Measurements from ENCODE around the gene RAET1L.

The RAET1L gene

DNA sequence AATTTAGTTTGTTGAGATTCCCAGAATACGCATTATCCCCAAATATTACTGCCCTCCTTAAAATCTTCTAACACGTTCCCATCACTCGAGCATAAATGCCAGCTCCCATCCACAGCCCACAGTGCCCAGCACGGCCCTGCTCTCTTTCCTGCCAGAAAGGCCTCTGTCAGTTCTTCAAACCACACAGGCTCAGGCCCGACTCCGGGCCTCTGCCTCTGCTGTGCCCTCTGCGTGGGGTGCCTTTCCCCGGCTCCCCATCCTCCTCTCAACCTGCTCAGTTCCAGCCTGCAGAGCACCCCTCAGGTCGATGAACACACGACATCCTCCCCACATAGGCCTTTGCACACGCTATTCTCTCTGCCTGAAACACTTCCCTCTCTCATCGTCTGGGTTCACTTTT lies 30.8 kb upstream of the RAET1L start:
- Mint-ChIP-seq H3K27ac (no peak overlapping the region), H3K4me1 (peaks cover 8% of the 10 kb centered on the region), H3K36me3 (peaks cover 8% of the 10 kb centered on the region), H3K4me3 (no peak overlapping the region), H3K9me3 (no peaks in the 10 kb centered on the region), H3K27me3 (peaks cover 44% of the 10 kb centered on the region)

DNA sequence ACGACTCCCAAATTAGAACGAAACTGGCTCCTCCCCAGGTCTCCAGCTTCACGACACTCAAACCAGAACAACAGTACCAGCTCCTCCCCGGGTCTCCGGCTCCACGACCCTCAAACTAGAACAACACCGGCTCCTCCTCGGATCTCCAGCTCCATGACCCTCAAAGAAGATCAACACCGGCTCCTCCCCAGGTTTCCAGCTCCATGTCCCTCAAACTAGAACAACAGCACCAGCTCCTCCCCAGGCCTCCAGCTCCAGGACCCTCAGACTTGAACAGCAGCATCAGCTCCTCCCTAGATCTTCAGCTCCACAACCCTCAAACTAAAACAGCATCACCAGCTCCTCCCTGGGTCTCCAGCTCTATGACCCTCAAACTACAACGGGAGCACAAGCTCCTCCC lies 29.8 kb upstream of the RAET1L start:
- Mint-ChIP-seq H3K27ac (no peak overlapping the region), H3K4me1 (peaks cover 6% of the 10 kb centered on the region), H3K27me3 (peaks cover 50% of the 10 kb centered on the region), H3K36me3 (peaks cover 8% of the 10 kb centered on the region), H3K9me3 (no peaks in the 10 kb centered on the region), H3K4me3 (no peak overlapping the region)

DNA sequence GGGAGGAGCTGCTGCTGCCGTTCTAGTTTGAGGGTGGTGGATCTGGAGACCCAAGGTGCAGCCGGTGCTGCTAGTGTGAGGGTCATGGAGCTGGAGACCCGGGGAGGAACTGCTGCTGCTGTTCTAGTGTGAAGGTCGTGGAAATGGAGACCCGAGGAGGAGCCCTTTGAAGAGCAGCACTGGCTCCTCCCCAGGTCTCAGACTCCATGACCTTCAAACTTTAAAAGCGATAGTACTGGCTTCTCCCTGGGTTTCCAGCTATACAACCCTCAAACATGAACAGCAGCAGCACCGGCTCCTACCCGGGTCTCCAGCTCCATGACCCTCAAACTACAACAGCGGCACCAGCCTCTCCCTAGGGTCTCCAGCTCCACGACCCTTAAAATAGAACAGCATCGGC lies 28.1 kb upstream of the RAET1L start:
- no peak overlapping the region for H3K27ac Mint-ChIP-seq
- no peaks in the 10 kb centered on the region for H3K4me1 Mint-ChIP-seq
- H3K9me3 Mint-ChIP-seq: no peaks in the 10 kb centered on the region
- no peak overlapping the region for H3K4me3 Mint-ChIP-seq
- peaks cover 6% of the 10 kb centered on the region for H3K36me3 Mint-ChIP-seq
- H3K27me3 Mint-ChIP-seq: peaks cover 44% of the 10 kb centered on the region

DNA sequence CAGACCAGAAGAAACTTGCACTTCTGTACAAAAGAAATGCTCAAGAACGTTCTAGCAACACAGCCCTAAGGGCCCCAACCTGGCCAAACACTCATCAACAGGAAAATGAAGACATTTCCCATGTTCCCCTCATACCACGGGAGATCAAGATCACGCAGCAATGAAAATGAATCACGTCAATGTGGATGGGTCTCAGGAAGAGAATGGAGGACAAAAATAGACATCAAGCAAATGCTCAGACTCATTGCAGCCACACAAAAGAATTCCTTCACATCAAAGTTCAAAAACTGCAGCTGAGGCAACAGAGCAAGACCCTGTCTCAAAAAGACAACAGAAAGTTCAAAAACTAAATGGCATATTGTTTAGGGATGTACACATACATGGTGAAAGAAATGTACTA lies 25.5 kb upstream of the RAET1L start:
- H3K27ac Mint-ChIP-seq: no peak overlapping the region
- peaks cover 50% of the 10 kb centered on the region for H3K27me3 Mint-ChIP-seq
- no peak overlapping the region for H3K4me3 Mint-ChIP-seq
- H3K9me3 Mint-ChIP-seq: no peaks in the 10 kb centered on the region
- H3K36me3 Mint-ChIP-seq: peaks cover 7% of the 10 kb centered on the region
- H3K4me1 Mint-ChIP-seq: no peaks in the 10 kb centered on the region

DNA sequence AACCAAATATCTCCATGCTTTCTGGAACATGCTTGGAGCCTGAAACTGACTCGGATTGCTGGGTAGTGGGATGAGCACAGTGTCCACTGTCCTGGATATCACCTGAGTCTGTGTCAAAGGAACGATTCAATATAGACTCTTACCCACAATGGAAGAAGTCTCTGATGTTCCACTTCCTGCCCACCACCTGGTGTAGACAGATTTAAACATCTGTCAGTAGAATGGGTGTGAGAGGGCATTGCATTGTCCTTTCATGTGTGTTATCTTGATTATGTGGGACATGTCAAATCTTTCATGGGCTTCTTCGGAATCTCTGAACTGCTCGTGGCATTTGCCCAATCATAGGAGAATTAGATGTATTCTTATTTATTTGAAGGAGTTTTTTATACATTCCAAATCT lies 22.8 kb upstream of the RAET1L start:
- Mint-ChIP-seq H3K36me3 (peaks cover 4% of the 10 kb centered on the region), H3K9me3 (no peaks in the 10 kb centered on the region), H3K27ac (no peak overlapping the region), H3K4me1 (no peaks in the 10 kb centered on the region), H3K4me3 (no peak overlapping the region), H3K27me3 (peaks cover 28% of the 10 kb centered on the region)

DNA sequence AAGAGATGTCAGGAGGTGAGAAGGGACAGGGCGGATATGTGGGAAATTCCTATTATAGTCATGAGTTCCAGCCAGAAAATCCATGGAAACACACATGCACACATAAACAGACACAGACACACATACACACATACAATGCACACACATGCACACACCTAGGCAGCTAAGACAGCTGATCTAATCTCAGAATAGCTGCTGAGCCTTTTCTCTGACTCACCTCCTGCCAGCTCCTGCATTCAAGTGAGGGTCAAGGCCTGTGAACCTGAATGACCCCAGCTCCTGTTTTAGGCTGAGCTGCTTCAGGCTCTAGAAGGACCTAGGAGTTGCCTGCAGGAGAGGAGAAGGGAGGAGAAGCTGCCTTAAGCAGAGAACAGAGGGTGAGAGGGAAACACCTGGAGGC lies 21.6 kb upstream of the RAET1L start:
- no peaks in the 10 kb centered on the region for H3K9me3 Mint-ChIP-seq
- H3K36me3 Mint-ChIP-seq: peaks cover 1% of the 10 kb centered on the region

DNA sequence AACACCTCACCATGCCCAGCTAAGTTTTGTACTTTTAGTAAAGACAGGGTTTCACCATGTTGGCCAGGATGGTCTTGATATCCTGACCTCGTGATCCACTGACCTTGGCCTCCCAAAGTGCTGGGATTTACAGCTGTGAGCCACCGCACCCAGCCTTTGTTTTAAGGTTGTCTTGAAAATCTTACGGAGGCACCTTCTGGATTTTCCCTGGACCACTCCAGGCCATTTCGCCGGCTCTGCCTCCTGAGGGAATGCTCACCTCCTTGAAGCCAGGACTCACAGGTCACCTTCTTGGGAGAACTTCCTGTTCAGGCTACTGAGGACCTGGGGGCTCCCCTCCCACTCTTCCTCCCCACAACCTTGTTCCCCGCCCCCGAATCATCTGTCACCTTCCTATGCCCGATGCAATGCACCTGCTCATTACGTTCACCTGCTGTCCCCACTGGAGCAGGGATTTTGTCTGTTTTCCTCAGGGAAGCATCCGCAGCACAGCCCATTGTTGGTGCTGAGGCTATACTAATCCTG lies 19.4 kb upstream of the RAET1L start:
- peaks cover 21% of the 10 kb centered on the region for H3K27me3 Mint-ChIP-seq
- peaks cover 1% of the 10 kb centered on the region for H3K36me3 Mint-ChIP-seq
- no peaks in the 10 kb centered on the region for H3K9me3 Mint-ChIP-seq
- no peaks in the 10 kb centered on the region for H3K4me1 Mint-ChIP-seq
- no peak overlapping the region for H3K4me3 Mint-ChIP-seq
- H3K27ac Mint-ChIP-seq: no peak overlapping the region

More for the DNA sequence above, 21.6 kb upstream of the RAET1L start:
- Mint-ChIP-seq H3K27ac (no peak overlapping the region), H3K27me3 (peaks cover 21% of the 10 kb centered on the region), H3K4me1 (no peaks in the 10 kb centered on the region), H3K4me3 (no peak overlapping the region)

DNA sequence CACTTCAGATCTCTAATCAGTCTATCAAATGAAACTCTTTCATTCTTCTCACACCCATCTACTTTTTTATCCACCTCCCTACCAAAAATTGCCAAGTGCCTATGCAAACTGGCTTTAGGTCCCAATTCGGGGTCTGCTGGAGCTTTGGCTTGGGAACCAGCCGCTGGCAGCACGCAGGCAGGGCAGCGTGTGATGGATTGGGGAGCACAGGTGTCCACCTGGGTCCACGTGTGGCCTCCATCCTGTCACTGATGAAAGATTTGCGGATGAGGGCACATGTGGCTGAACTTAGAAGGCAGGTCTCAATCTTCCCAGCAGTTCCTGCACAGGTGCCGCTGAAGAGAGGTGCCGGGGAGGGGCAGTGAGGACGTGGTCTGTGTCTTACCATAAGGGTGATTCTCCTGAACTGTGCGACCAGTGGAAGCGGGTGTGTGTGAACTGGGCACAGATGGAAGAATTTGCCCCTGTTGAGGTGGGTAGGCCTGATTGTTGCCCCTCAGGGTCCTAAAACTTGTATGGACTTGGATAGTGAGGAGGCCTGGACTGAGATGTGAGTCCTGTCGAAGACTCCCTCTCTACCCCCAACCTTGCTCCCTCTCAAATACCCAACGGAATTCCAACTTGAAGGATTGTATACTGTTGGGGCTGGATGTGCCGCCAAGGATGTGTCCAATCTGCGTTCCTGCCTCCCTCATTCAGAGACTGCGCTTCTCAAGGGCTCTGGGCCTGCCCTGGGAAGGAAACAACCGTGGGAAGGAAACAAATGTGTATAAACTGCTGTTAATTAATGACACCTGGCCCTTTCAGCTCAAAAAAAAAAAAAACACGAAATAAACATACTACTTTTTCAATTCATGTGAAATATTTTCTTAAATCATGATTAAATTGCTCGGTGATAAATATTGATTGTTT lies 18.4 kb upstream of the RAET1L start:
- Mint-ChIP-seq H3K4me1 (no peaks in the 10 kb centered on the region), H3K36me3 (peaks cover 1% of the 10 kb centered on the region), H3K27me3 (peaks cover 25% of the 10 kb centered on the region), H3K27ac (no peak overlapping the region), H3K4me3 (no peak overlapping the region), H3K9me3 (no peaks in the 10 kb centered on the region)

DNA sequence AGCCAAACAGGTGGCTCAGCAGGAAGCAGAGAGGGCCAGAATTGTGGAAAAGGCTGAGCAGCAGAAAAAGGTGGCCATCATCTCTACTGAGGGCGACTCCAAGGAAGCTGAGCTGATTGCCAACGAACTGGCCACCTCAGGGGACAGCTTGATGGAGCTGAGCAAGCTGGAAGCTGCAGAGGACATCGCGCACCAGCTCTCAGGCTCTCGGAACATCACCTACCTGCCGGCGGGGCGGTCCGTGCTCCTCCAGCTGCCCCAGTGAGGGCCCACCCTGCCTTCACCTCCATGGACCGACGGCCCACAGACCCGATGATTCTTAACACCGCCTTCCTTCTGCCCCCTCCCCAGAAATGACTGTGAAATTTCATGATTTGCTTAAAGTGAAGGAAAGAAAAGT lies 17.8 kb upstream of the RAET1L start:
- H3K27me3 Mint-ChIP-seq: peaks cover 26% of the 10 kb centered on the region
- H3K36me3 Mint-ChIP-seq: peaks cover 1% of the 10 kb centered on the region
- H3K4me3 Mint-ChIP-seq: no peak overlapping the region
- H3K9me3 Mint-ChIP-seq: no peaks in the 10 kb centered on the region
- no peak overlapping the region for H3K27ac Mint-ChIP-seq
- peaks cover 4% of the 10 kb centered on the region for H3K4me1 Mint-ChIP-seq

DNA sequence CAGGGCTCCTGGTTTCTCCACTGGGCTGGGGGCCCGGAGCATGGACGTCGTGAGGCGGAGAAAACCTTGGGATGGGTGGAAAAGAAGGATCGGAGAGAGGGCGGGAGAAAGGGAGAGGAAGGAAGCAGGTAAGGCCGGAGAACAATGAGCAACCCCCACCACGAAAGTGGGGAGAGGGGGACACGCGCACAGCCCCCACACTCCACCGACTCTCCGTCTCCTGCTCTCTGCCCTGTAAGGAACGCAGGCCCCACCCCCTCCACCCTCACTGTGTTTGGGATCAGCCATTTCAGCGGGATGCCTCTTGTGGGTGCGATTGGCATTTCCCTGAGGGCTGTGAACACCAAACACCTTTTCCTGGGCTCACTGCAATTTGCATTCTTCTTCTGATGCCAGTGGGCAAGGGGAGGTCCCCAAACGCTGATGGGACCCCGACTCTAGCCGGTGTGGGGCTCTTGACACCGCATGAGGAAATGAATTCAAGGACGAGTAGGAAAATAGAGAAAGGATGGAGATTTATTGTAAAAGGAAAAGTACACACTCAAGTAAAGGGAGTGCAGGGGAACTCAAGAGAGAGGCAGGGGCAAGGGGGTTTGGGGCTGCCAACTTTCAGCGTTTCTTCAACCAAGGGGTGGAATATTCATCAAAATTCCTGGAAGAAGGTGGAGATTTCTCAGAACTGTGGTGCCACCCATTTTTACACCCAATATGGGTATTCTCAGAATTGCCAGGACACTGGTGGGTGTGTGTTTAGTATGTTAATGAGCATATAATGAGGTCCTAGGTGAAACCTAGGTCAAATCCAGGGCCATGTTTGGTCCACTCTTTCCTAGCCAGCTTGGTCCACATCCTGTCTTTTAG lies 13.1 kb upstream of the RAET1L start:
- Mint-ChIP-seq H3K9me3 (no peaks in the 10 kb centered on the region), H3K4me3 (no peak overlapping the region), H3K36me3 (no peaks in the 10 kb centered on the region), H3K27me3 (peaks cover 38% of the 10 kb centered on the region), H3K4me1 (peaks cover 11% of the 10 kb centered on the region), H3K27ac (no peak overlapping the region)

DNA sequence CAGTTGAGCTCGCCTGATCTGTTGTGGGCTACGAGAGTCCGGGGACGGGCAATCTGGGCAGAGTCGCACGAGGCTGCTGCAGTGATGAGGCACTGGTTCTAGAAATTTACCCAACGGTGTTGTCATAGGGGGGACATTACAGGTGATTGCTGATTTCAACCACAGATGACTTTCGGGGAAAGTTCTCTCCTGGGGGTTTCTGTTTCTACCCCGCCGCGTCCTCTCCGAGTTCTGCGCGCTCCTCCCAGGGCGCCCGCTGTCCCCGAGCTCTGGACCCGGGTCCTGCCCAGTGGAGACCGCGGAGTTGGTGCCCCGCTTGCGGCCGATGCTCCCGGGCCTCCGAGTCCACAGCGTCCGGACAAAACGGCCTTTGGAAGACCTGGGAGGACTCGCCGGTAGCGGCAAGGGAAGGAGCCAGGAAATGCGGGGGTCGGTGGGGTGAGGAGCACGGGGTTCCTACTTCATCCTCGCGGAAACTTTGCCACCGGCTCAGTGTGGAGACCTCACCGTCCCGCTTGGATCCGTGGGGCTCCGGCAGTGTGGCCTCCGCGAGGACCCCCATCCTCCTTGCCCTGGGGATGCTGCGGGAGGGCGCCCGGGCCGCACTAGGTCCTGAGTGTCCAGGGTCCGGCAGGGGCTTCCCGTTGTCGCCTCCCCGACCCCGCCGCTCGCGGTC lies 12.3 kb upstream of the RAET1L start:
- no peaks in the 10 kb centered on the region for H3K36me3 Mint-ChIP-seq
- no peaks in the 10 kb centered on the region for H3K9me3 Mint-ChIP-seq
- peaks cover 11% of the 10 kb centered on the region for H3K4me1 Mint-ChIP-seq
- peak overlapping the region; percentile 76 for H3K4me3 Mint-ChIP-seq
- peaks cover 38% of the 10 kb centered on the region for H3K27me3 Mint-ChIP-seq
- no peak overlapping the region for H3K27ac Mint-ChIP-seq

DNA sequence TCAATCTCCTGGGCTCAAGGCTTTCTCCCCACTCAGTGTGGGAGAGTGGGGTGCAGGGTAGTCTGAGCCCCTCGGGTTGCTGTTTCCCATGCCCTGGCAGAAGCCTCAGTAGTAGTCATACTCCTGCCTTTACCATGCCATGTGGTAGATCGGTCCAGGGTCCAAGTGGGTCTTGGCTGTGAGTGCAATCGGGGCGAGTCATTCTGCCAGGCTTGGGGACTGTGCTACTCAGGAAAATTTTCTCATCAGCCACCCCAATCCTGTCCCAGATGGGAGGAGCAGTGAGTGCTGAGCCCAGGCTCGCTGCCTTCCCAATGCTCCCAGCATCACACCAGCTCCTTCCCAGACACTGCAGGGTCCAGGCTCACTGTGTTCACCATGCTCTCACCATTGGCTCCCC lies 10.7 kb upstream of the RAET1L start:
- H3K9me3 Mint-ChIP-seq: no peaks in the 10 kb centered on the region
- no peak overlapping the region for H3K4me3 Mint-ChIP-seq
- no peaks in the 10 kb centered on the region for H3K36me3 Mint-ChIP-seq
- H3K27ac Mint-ChIP-seq: no peak overlapping the region
- peaks cover 32% of the 10 kb centered on the region for H3K27me3 Mint-ChIP-seq
- peaks cover 11% of the 10 kb centered on the region for H3K4me1 Mint-ChIP-seq

DNA sequence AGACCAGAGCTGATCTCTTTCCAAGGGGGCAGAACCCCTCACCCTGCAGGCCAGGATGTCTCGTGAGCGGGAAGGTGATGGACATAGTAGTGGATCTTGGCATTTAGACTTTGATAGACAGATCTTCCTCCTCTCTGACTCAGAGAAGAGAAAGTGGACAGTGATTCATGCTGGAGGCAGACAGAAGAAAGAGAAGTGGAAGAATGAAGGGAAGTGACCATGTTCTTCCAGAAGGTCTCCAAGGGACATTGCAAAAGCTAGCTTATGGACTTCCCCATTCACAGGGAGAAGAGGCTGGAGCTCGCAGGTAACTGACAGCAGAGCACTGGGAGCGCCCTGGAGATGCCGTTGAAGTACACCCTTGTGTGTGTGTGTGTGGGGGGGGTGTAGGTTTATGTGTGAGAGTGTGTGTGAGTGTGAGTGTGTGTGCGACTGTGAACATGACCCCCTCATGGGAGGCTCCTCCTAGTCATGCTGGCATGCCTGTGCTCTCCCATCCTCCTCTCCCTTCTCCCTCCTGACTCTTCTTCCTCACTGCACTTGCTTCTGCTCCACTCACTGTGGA lies 8.0 kb upstream of the RAET1L start:
- peaks cover 7% of the 10 kb centered on the region for H3K4me1 Mint-ChIP-seq

DNA sequence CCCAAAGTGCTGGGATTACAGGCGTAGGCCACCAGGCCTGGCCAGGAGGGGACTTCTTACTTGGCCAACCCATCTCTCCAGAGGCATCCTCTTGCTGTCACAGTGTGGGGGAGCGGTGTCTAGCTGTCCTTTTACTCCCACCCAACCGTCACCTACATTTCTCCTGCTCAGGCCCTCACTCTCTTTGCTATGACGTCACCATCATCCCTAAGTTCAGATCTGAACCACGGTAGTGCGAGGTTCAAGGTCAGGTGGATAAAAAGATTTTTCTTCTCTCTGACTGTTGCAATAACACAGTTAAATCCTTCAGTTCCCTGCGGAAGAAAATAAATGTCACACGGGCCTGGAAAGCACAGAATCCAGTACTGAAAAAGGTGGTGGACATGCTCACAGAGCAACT lies 7.3 kb upstream of the RAET1L start:
- H3K4me1 Mint-ChIP-seq: peaks cover 7% of the 10 kb centered on the region
- H3K36me3 Mint-ChIP-seq: no peaks in the 10 kb centered on the region
- peaks cover 20% of the 10 kb centered on the region for H3K27me3 Mint-ChIP-seq
- H3K27ac Mint-ChIP-seq: no peak overlapping the region
- H3K4me3 Mint-ChIP-seq: no peak overlapping the region
- no peaks in the 10 kb centered on the region for H3K9me3 Mint-ChIP-seq

More for the DNA sequence above, 8.0 kb upstream of the RAET1L start:
- H3K27me3 Mint-ChIP-seq: peaks cover 19% of the 10 kb centered on the region
- no peaks in the 10 kb centered on the region for H3K9me3 Mint-ChIP-seq
- no peaks in the 10 kb centered on the region for H3K36me3 Mint-ChIP-seq
- no peak overlapping the region for H3K4me3 Mint-ChIP-seq
- H3K27ac Mint-ChIP-seq: no peak overlapping the region

DNA sequence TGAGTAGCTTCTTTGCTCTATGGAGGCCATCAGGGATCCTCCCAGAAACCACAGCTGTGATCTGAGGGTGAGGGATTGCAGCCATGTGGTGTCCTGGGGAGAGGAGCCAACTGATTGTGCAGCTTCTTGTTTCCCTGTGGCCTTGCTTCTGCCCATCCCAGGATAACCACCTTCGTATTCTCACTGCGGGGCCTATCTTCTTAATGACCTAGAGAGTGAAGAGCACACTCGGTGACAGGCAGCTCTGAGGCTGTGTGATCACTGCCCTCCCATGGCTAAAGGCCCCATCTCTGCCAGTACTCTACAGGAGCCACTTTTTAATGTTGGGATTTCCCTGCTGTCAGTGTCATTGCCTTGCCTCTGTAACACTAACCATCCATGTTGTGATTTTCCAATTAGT lies 5.3 kb upstream of the RAET1L start:
- Mint-ChIP-seq H3K27ac (no peak overlapping the region), H3K27me3 (peaks cover 20% of the 10 kb centered on the region), H3K4me3 (no peak overlapping the region), H3K9me3 (no peaks in the 10 kb centered on the region), H3K4me1 (peaks cover 5% of the 10 kb centered on the region), H3K36me3 (no peaks in the 10 kb centered on the region)

Measured in activated naive CD4-positive, alpha-beta T cell treated with anti-CD3 and anti-CD28 coated beads, Interleukin-2, amount 50 U/mL, for 24 hours (primary cell).